K562 treated with DMSO at 1 percent for 12 hours (cell line): ENCODE results near the gene MPV17L2. TPM values are rescaled to one million over a fixed set of nuclear protein-coding genes. Genes with fewer than 3 reads are reported as not detected.

Source experiments
- total RNA-seq: library from RNA; unstranded; fragments of 300-600 nt; gene quantifications from 2 replicates; pipeline ENCODE4 v1.2.3, GENCODE V29; 2022; ENCODE audit not compliant: insufficient read depth

MPV17L2 gene
- total RNA-seq: 46.3 and 49.7 TPM in 2 replicates

DNA sequence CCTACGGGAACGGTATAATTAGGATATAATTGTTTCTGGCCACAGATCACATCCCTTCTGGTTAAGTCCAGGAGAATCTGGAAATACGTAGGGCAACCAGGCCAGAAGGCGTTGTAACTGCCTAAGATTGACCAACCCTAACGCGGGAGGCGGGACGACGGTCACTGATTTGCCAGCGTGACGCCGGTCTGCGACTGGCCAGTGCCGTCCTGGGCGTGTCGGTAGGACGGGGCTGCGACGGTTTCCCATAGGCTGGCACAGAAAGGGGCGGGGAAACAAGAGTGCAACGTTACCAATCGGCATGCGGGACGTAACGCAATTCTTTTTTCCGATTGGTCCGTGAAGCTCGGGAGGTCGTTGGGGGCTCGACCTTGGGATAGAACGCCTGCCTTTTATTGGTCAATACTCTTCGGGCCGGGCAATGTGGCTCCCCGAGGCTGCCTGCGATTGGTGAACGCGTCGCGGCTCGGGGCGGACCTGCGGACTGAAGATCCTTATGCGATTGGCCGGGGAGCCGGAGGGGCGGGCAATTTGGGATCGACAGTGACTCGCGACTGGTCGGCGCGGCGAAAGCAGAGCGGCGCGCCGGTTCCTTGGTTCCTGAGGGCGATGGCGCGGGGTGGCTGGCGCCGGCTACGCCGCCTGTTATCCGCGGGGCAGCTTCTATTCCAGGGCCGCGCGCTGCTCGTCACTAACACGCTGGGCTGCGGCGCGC is at the start of gene MPV17L2:
Gene MPV17L2 (plus strand): TSS at position 546 of the 715 bp plus-strand sequence. CDS start 64 bp downstream, at position 610.

DNA sequence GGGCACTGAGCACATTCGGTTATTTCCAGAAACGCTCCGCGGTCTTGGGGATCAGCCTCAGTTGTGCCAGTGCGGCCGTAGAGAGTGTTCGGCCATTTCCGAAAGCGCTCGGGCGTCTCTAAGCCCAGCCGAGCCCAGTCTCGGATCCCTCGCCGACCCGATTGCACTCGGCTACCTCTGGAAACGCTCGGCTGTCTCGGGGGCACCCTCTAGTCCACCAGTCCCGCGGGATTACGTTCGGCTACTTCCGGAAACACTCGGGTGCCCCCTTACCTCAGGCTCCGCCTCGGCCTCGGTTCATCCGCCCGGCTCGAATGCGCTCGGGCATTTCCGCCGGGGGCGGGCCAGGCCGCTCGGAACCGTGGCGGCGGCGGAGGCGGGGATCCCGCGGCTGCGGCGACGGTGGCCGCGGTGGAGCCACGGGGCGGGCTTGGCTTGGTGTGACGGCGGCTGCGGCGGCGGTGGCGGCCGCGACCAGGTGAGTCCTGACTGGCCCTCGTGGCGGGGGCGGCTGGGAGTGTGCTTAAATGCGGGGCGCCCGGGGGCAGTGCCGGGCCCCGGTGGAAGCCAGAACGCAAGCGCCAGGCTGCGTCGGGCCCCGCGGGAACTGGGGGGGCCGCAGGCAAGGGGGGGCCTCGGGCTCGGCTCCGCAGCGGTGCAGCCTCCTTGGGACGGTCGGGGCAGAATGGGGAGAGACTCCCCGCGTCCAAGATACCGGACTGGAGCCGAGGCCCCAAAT is 40.0 kb upstream of the MPV17L2 start, which contains the start of gene PIK3R2:
Gene PIK3R2 (plus strand): TSS at position 347 of the 739 bp plus-strand sequence. CDS start 2,717 bp downstream, outside the sequence.

DNA sequence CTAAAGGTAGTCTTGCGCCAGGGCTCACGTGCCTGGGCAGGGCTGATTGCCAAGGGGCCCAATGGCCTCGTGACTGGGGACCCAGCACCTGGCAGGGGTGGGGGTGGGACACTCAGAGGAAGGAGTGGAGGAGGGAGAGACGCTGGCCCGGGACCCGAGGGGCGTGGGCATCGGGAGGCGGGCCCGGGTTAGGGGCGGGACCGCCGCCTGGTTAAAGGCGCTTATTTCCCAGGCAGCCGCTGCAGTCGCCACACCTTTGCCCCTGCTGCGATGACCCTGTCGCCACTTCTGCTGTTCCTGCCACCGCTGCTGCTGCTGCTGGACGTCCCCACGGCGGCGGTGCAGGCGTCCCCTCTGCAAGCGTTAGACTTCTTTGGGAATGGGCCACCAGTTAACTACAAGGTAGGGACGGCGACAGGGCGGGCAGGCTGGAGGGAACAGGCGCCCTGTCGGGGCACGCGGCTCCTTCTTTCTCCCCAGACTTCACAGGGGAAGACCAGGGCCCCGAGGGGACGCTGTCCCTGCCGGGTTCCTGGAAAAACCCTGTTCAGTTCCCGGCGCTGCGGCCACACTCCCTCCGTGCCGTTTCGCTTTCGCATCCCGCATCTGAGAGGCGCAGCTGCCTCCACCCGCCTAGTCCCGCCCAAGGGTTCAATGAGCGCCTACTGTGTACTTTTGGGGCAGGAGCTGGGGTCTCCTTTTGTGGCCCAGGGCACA is 19.3 kb upstream of the MPV17L2 start, which contains the start of gene IFI30:
Gene IFI30 (plus strand): TSS at position 242 of the 717 bp plus-strand sequence. CDS start 29 bp downstream, at position 271.

DNA sequence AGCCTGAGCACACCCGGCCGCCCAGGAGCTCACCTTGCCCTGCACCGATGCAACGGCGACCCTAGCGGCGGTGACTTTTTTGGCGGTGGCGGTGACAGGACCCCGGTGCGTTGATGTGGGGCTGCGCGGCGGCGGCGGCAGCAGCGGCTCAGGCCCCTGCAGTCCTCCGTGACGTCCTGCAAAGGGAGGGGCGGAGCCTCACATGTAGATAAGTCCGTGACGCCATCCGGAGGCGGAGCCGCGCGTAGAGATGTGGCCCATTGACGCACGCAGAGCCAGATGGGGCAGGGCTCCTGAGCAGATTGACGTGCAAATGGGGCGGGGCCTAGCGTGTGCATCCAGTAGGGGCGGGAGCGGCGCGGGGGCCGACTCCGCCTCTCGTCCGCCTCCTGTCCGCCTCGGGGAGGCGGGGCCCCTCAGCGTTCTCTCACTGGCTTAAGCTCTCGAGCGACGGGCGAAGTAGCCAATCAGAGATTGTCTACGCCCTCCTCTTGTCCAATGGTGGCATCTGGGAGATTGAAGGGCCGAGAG is 10.9 kb downstream of the MPV17L2 start, which contains the start of gene RAB3A:
Gene RAB3A (minus strand): TSS at position 180 of the 531 bp plus-strand sequence. CDS start 1,302 bp downstream, outside the sequence.

DNA sequence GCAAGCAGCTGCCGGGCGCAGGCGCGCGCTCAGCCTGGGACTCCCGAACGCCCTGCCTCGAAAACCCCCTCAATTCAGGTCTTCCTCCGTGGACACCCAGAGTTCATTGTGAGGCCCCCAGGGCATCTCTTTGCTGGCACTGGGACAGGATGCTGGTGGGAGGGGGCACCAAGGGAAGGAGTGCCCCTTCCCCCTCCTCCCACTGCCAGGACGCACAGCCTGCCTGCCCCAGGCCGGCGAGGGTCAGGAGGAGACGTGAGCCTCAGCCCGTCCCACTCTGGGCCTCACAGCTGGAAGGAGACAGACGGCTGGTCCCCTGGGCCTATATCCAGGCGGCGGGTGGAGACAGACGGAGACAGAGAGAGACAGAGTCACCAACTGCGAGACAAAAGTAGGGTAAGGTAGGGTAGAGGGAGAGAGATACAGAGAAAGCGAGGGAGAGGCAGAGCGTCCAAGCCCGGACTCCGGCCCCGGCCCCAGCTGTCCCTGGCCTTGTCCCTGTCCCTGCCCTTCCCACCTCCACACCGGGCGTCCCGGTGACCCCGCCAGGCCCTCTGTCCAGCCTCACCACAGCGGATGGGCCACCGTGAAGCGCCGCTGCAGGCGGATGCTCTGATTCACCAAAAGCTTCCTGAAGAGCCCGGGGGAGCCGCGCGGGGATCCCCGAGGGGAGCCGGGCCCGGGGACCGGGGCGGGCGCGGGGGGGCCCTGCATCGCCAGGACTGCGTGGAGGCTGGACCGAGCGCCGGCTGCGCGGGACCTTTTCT is 32.9 kb downstream of the MPV17L2 start, which contains the start of gene PDE4C:
Gene PDE4C (minus strand): TSS at position 737 of the 767 bp plus-strand sequence. CDS start 23 bp downstream, at position 714.

Other genes with a start within 250 kb of the MPV17L2 start
- gene KCNN1, start 226.1 kb upstream of the MPV17L2 start, total RNA-seq: 4.4 and 17.3 TPM in 2 replicates
- gene ARRDC2, start 185.0 kb upstream of the MPV17L2 start, total RNA-seq: 20.7 and 27.8 TPM in 2 replicates
- gene IL12RB1, start 106.3 kb upstream of the MPV17L2 start, total RNA-seq: not detected in 2 replicates
- gene MAST3, start 95.4 kb upstream of the MPV17L2 start, total RNA-seq: 4.6 and 13.5 TPM in 2 replicates
- gene PIK3R2, start 40.1 kb upstream of the MPV17L2 start, total RNA-seq: 5.0 and 19.5 TPM in 2 replicates
- gene IFI30, start 19.4 kb upstream of the MPV17L2 start, total RNA-seq: 92.4 and 92.6 TPM in 2 replicates
- 1.8 and 3.7 TPM in 2 replicates for gene RAB3A, start 10.8 kb downstream of the MPV17L2 start, total RNA-seq
- not detected in 2 replicates for gene PDE4C, start 33.2 kb downstream of the MPV17L2 start, total RNA-seq
- 1.1 and 1.6 TPM in 2 replicates for gene IQCN, start 81.2 kb downstream of the MPV17L2 start, total RNA-seq
- 223 and 258 TPM in 2 replicates for gene JUND, start 88.4 kb downstream of the MPV17L2 start, total RNA-seq
- 274 and 320 TPM in 2 replicates for gene LSM4, start 129.9 kb downstream of the MPV17L2 start, total RNA-seq
- 29.5 and 31.0 TPM in 2 replicates for gene PGPEP1, start 147.4 kb downstream of the MPV17L2 start, total RNA-seq
- 360 and 415 TPM in 2 replicates for gene GDF15, start 192.9 kb downstream of the MPV17L2 start, total RNA-seq
- gene LRRC25, start 204.4 kb downstream of the MPV17L2 start, total RNA-seq: 3.1 and 3.3 TPM in 2 replicates
- 103 and 117 TPM in 2 replicates for gene SSBP4, start 226.2 kb downstream of the MPV17L2 start, total RNA-seq
- 221 and 238 TPM in 2 replicates for gene ISYNA1, start 244.9 kb downstream of the MPV17L2 start, total RNA-seq